GM19452 (cell line): ENCODE measurements around the gene PTPN3.

Experiments
- ATAC-seq: cut with Tn5 transposase; IDR thresholded peaks from one replicate; pipeline ENCODE4 v1.9.1; 2021; ENCODE audit not compliant: unreplicated experiment

The PTPN3 gene

GRCh38 chr9:109507421-109507838 lies 9.3 kb upstream of the PTPN3 start:
- no peak for ATAC-seq

- ATAC-seq, result no peak
Measured at GRCh38 chr9:109506097-109506712, 8.1 kb upstream of the PTPN3 start.

GRCh38 chr9:109504689-109505088 lies 6.6 kb upstream of the PTPN3 start:
- ATAC-seq, result no peak

GRCh38 chr9:109500421-109500974 lies 2.4 kb upstream of the PTPN3 start:
- ATAC-seq, result no peak

GRCh38 chr9:109499631-109500410 lies 1.7 kb upstream of the PTPN3 start:
- no peak for ATAC-seq

GRCh38 chr9:109499093-109499630 lies 1.1 kb upstream of the PTPN3 start:
- no peak for ATAC-seq

- no peak for ATAC-seq
Measured at GRCh38 chr9:109497226-109498153, 617 bp downstream of the PTPN3 start.

GRCh38 chr9:109496841-109497225 lies 1.3 kb downstream of the PTPN3 start:
- no peak for ATAC-seq

- no peak for ATAC-seq
Measured at GRCh38 chr9:109496218-109496617, 1.9 kb downstream of the PTPN3 start.

GRCh38 chr9:109493648-109494047 lies 4.5 kb downstream of the PTPN3 start:
- no peak for ATAC-seq

GRCh38 chr9:109491590-109491989 lies 6.5 kb downstream of the PTPN3 start:
- ATAC-seq, result no peak

- no peak for ATAC-seq
Measured at GRCh38 chr9:109488791-109489492, 9.2 kb downstream of the PTPN3 start.

GRCh38 chr9:109488351-109488750 lies 9.8 kb downstream of the PTPN3 start:
- ATAC-seq, result no peak

- ATAC-seq, result no peak
Measured at GRCh38 chr9:109487247-109487646, 10.9 kb downstream of the PTPN3 start.

GRCh38 chr9:109483744-109484429 lies 14.2 kb downstream of the PTPN3 start:
- no peak for ATAC-seq

GRCh38 chr9:109482391-109482916 lies 15.7 kb downstream of the PTPN3 start:
- no peak for ATAC-seq

GRCh38 chr9:109481856-109482255 lies 16.3 kb downstream of the PTPN3 start:
- ATAC-seq, result no peak

- ATAC-seq, result no peak
Measured at GRCh38 chr9:109479822-109480221, 18.3 kb downstream of the PTPN3 start.

GRCh38 chr9:109478665-109479380 lies 19.3 kb downstream of the PTPN3 start:
- no peak for ATAC-seq
